ENCODE data around the gene CACNB1.
A peak's percentile ranks its signal among the peaks of the same experiment; 100 is the strongest.

Gene CACNB1

GRCh38 chr17:39197380-39198185, at the start of gene CACNB1:
Gene CACNB1 (minus strand): TSS chr17:39197669. CDS start chr17:39197495, 174 bp downstream.
- peak; percentile 79 for DNase-seq

- DNase-seq, result no peak
Measured at GRCh38 chr17:39246274-39246673, 48.8 kb upstream of the CACNB1 start.

GRCh38 chr17:39244600-39245570, 47.4 kb upstream of the CACNB1 start:
- DNase-seq, result peak; percentile 76

- DNase-seq, result no peak
Measured at GRCh38 chr17:39244016-39244599, 46.6 kb upstream of the CACNB1 start.

- no peak for DNase-seq
Measured at GRCh38 chr17:39243155-39243554, 45.7 kb upstream of the CACNB1 start.

- no peak for DNase-seq
Measured at GRCh38 chr17:39240631-39241030, 43.2 kb upstream of the CACNB1 start.

- peak; percentile 80 for DNase-seq
Measured at GRCh38 chr17:39239640-39240314, 42.3 kb upstream of the CACNB1 start.

GRCh38 chr17:39238311-39238972, 41.0 kb upstream of the CACNB1 start:
- peak; percentile 92 for DNase-seq

- DNase-seq, result no peak
Measured at GRCh38 chr17:39237586-39237985, 40.1 kb upstream of the CACNB1 start.

GRCh38 chr17:39236981-39237441, 39.5 kb upstream of the CACNB1 start:
- DNase-seq, result peak; percentile 90

- peak; percentile 88 for DNase-seq
Measured at GRCh38 chr17:39236450-39236927, 39.0 kb upstream of the CACNB1 start.

GRCh38 chr17:39235555-39236449, 38.3 kb upstream of the CACNB1 start:
- DNase-seq, result peak; percentile 65

GRCh38 chr17:39231591-39232551, 34.4 kb upstream of the CACNB1 start:
- DNase-seq, result peak; percentile 15

GRCh38 chr17:39231091-39231561, 33.7 kb upstream of the CACNB1 start:
- no peak for DNase-seq

- no peak for DNase-seq
Measured at GRCh38 chr17:39230361-39230760, 32.9 kb upstream of the CACNB1 start.

GRCh38 chr17:39229274-39229913, 31.9 kb upstream of the CACNB1 start:
- DNase-seq, result no peak

- DNase-seq, result no peak
Measured at GRCh38 chr17:39227364-39227919, 30.0 kb upstream of the CACNB1 start.

GRCh38 chr17:39225959-39226683, 28.7 kb upstream of the CACNB1 start:
- peak; percentile 75 for DNase-seq

All from COR-L47 (cell line).